K562 (cell line): ENCODE results near the gene GARRE1.

Experiments used
- KDM4B ChIP-seq, 2 experiments: fragments of 450-650 bp in 1 of 2; sonication (generic) in 1 of 2; IDR thresholded peaks; 2 replicates each; pipeline ENCODE4 v1.6.1; 2016 to 2017; ENCODE audit warnings: borderline replicate concordance in 2 of 2, antibody characterized with exemption in 1 of 2, low read depth in 1 of 2, mild to moderate bottlenecking in 1 of 2
- SMAD4 ChIP-seq: fragments of 250-450 bp; sonication (Bioruptor Pico); conservative IDR thresholded peaks from 2 replicates; pipeline ENCODE4 v1.8.0; 2021; ENCODE audit warnings: inconsistent platforms, mild to moderate bottlenecking, moderate library complexity
- SPI1 ChIP-seq: IDR thresholded peaks from 2 replicates; pipeline ENCODE4 v1.6.1; 2011; ENCODE audit warnings: low read depth, low read length, control low read depth, borderline replicate concordance
- TOE1 ChIP-seq, 2 experiments: fragments of 450-650 bp in 1 of 2; sonication (generic) in 1 of 2; formaldehyde crosslinking in 1 of 2; IDR thresholded peaks; 2 replicates each; pipeline versions ENCODE4 v1.7.1 to v1.8.0; 2016 to 2022; ENCODE audit warnings: borderline replicate concordance in 2 of 2, mild to moderate bottlenecking in 2 of 2, antibody characterized with exemption in 1 of 2, inconsistent platforms in 1 of 2, low read depth in 1 of 2, missing genetic modification reagents in 1 of 2, moderate library complexity in 1 of 2
- ZNF644 ChIP-seq: fragments of 200-800 bp; sonication (Bioruptor generic); IDR thresholded peaks from 2 replicates; pipeline ENCODE4 v1.6.1; 2016; ENCODE audit warnings: low read depth, missing genetic modification characterization, missing compliant biosample characterization
- TF ChIP-seq, protein P1 (sequence below): sonication (generic); formaldehyde crosslinking; IDR thresholded peaks from 2 replicates; pipeline ENCODE4 v1.8.0; 2022; ENCODE audit warnings: mild to moderate bottlenecking, low read depth, missing genetic modification reagents

DNA sequence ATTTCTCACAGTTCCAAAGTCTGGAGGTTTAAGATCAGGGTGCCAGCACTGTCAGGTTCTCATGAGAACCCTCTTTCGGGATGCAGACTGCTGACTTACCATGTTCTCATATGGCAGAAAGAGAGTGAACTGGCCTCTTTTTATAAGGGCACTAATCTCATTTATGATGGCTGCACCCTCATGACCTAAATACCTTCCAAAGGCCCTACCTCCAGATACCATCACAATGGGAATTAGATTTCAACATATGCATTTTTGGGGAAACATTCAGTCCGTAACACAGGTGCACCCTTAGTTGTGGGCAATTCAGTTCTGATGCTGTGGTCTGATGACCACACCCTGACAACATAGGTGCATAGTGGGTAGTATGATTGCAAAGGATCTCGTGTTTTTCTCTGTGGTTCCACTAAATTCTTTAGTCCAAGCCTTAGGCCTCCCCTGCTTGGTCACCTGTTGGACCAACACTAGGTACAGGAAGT, 33.3 kb downstream of the GARRE1 start:
- TF ChIP-seq KDM4B (IDR thresholded peaks at IDR 0.05; ENCODE audit: borderline replicate concordance in 2 of 2, low read depth in 1 of 2) (no peak), TOE1 (IDR thresholded peaks at IDR 0.05; ENCODE audit: borderline replicate concordance) (no peak), TOE1 (CRISPR knock-in tag; IDR thresholded peaks at IDR 0.05; ENCODE audit: borderline replicate concordance, low read depth) (no peak), SPI1 (no peak), ZNF644 (no peak), SMAD4 (CRISPR knock-in tag) (no peak)
- TF ChIP-seq, protein P1, sequence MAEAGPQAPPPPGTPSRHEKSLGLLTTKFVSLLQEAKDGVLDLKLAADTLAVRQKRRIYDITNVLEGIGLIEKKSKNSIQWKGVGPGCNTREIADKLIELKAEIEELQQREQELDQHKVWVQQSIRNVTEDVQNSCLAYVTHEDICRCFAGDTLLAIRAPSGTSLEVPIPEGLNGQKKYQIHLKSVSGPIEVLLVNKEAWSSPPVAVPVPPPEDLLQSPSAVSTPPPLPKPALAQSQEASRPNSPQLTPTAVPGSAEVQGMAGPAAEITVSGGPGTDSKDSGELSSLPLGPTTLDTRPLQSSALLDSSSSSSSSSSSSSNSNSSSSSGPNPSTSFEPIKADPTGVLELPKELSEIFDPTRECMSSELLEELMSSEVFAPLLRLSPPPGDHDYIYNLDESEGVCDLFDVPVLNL (CRISPR knock-in tag) = no peak
